GM12878 (cell line): ENCODE measurements around the gene ASPG. TPM values are rescaled to one million over a fixed set of nuclear protein-coding genes. Genes with fewer than 3 reads are reported as not detected.

Experiments
- ATAC-seq: fragments of 200-7000 bp; cut with Tn5 transposase; 3 replicates; pipeline ENCODE4 v1.9.1; 2020; ENCODE audit warnings: mild to moderate bottlenecking, moderate library complexity
- BruUV-seq: library from RNA; stranded (reverse); fragments of 400-500 nt; replicated peaks from 2 replicates; lab custom pipeline; 2021; lab: Mats Ljungman, UMichigan
- CTCF ChIA-PET: fragments of 300-600 bp; sonication (Branson Sonifier 250); formaldehyde crosslinking; extraction: SDS; loops from one replicate; lab custom pipeline; 2021; ENCODE audit warnings: inconsistent platforms; lab: Yijun Ruan, JAX
- POLR2A ChIA-PET: fragments of 350-600 bp; formaldehyde crosslinking; extraction: SDS; loops from one replicate; lab custom pipeline; 2021; ENCODE audit warnings: inconsistent platforms; lab: Charles Lee
- RAD21 ChIA-PET: fragments of 300-600 bp; sonication (Branson Sonifier 250); formaldehyde crosslinking; loops from one replicate; lab custom pipeline; 2023; ENCODE audit warnings: antibody characterized with exemption; ENCODE audit not compliant: unreplicated experiment; lab: Charles Lee
- SMC1A ChIA-PET: fragments of 300-600 bp; sonication (Branson Sonifier 250); formaldehyde crosslinking; loops from one replicate; lab custom pipeline; 2023; ENCODE audit not compliant: unreplicated experiment, uncharacterized antibody; lab: Charles Lee
- DNase-seq: peaks from one replicate; pipeline ENCODE4 v3.0.0-alpha.2; 2011; ENCODE audit warnings: low read depth, low spot score
- FAIRE-seq: peaks from 3 replicates; lab custom pipeline; 2011; peaks lifted over from hg19 to GRCh38; lab: Jason Lieb, UNC
- H2AFZ ChIP-seq: 2 replicates; pipeline ENCODE4 v1.6.0; 2011; ENCODE audit warnings: low read depth, low read length, control low read depth; ENCODE audit not compliant: control insufficient read depth
- H3K27ac ChIP-seq: 2 replicates; pipeline ENCODE4 v1.5.1; 2011; ENCODE audit warnings: control low read depth; ENCODE audit not compliant: control insufficient read depth, insufficient read depth
- H3K27me3 ChIP-seq, 2 experiments: replicated peaks in 1 of 2; 2 replicates each; pipeline versions ENCODE4 v1.6.0 to v1.6.1; 2011; ENCODE audit warnings: low read length in 1 of 2; ENCODE audit not compliant: control insufficient read depth in 2 of 2, insufficient read depth in 2 of 2
- H3K36me3 ChIP-seq, 2 experiments: 2 replicates each; pipeline ENCODE4 v1.5.1; 2011; ENCODE audit warnings: low read length in 1 of 2; ENCODE audit not compliant: control insufficient read depth in 2 of 2, insufficient read depth in 2 of 2
- H3K4me1 ChIP-seq: 2 replicates; pipeline ENCODE4 v1.6.1; 2011; ENCODE audit warnings: mild to moderate bottlenecking, low read length, moderate library complexity, mixed read lengths; ENCODE audit not compliant: control insufficient read depth, insufficient read depth
- H3K4me2 ChIP-seq: 2 replicates; pipeline ENCODE4 v1.6.0; 2011; ENCODE audit warnings: control low read depth; ENCODE audit not compliant: control insufficient read depth, insufficient read depth
- H3K4me3 ChIP-seq: fragments of 200-600 bp; sonication (generic); 2 replicates; pipeline ENCODE4 v1.5.1; 2016
- H3K79me2 ChIP-seq: 2 replicates; pipeline ENCODE4 v1.6.0; 2011; ENCODE audit warnings: low read length; ENCODE audit not compliant: control insufficient read depth, insufficient read depth
- H3K9ac ChIP-seq: 2 replicates; pipeline ENCODE4 v1.8.0; 2011; ENCODE audit warnings: low read length, control low read depth, mixed read lengths; ENCODE audit not compliant: control insufficient read depth, insufficient read depth
- H3K9me3 ChIP-seq: replicated peaks from 3 replicates; pipeline ENCODE4 v1.5.1; 2011; ENCODE audit warnings: mild to moderate bottlenecking, low read length; ENCODE audit not compliant: control insufficient read depth, insufficient read depth
- H4K20me1 ChIP-seq: 2 replicates; pipeline ENCODE4 v1.6.0; 2011; ENCODE audit not compliant: control insufficient read depth, insufficient read depth
- BCL11A ChIP-seq: IDR thresholded peaks from 2 replicates; pipeline ENCODE4 v1.6.1; 2011; ENCODE audit warnings: low read depth, low read length
- BCL3 ChIP-seq: IDR thresholded peaks from 2 replicates; pipeline ENCODE4 v1.6.1; 2011; ENCODE audit warnings: borderline replicate concordance, low read depth, mild to moderate bottlenecking, moderate library complexity, low read length; ENCODE audit not compliant: insufficient read depth, poor library complexity, severe bottlenecking
- CHD4 ChIP-seq: fragments of 200-600 bp; sonication (generic); IDR thresholded peaks from 2 replicates; pipeline ENCODE4 v1.6.1; 2016; ENCODE audit warnings: mild to moderate bottlenecking
- ELK1 ChIP-seq: IDR thresholded peaks from 2 replicates; pipeline ENCODE4 v1.6.1; 2012; ENCODE audit warnings: low read depth, low read length, improper control_type of control experiment
- FOXM1 ChIP-seq: IDR thresholded peaks from 2 replicates; pipeline ENCODE4 v1.6.1; 2012; ENCODE audit warnings: low read depth, mild to moderate bottlenecking, inconsistent platforms, low read length, moderate library complexity
- MYC ChIP-seq: IDR thresholded peaks from 2 replicates; pipeline ENCODE4 v1.6.1; 2011; ENCODE audit warnings: mild to moderate bottlenecking, low read length, moderate library complexity, inconsistent platforms; ENCODE audit not compliant: insufficient read depth, insufficient replicate concordance, insufficient read length, severe bottlenecking
- NFYA ChIP-seq: IDR thresholded peaks from 2 replicates; pipeline ENCODE4 v1.6.1; 2011; ENCODE audit warnings: low read depth, mild to moderate bottlenecking, low read length, improper control_type of control experiment, borderline replicate concordance
- POU2F2 ChIP-seq: IDR thresholded peaks from 3 replicates; pipeline ENCODE4 v1.6.1; 2011; ENCODE audit warnings: low read depth, mild to moderate bottlenecking, low read length, borderline replicate concordance
- RAD51 ChIP-seq: fragments of 450-650 bp; IDR thresholded peaks from 2 replicates; pipeline ENCODE4 v1.6.1; 2016; ENCODE audit warnings: moderate library complexity, mild to moderate bottlenecking, inconsistent platforms
- REST ChIP-seq: IDR thresholded peaks from 2 replicates; pipeline ENCODE4 v1.6.1; 2012; ENCODE audit warnings: mild to moderate bottlenecking, low read depth, low read length
- TAF1 ChIP-seq: IDR thresholded peaks from 2 replicates; pipeline ENCODE4 v1.6.1; 2011; ENCODE audit warnings: mild to moderate bottlenecking, low read depth, low read length, borderline replicate concordance
- ZNF622 ChIP-seq: fragments of 450-650 bp; IDR thresholded peaks from 2 replicates; pipeline ENCODE4 v1.6.1; 2017; ENCODE audit warnings: mild to moderate bottlenecking, inconsistent platforms
- WGBS: methylation state at CpG from one replicate; pipeline ENCODE4 v1.1.6; 2016; ENCODE audit warnings: low lambda C conversion rate; ENCODE audit not compliant: insufficient replicate concordance, insufficient coverage; ENCODE audit errors: missing lambda C conversion rate; 5-methylcytosine and 5-hydroxymethylcytosine counted together
- in situ Hi-C: fragments of 300-500 bp; cut with MboI; formaldehyde crosslinking; loops from 9 replicates; pipeline ENCODE4 v1.14.3; 2018; ENCODE audit warnings: mixed read lengths
- intact Hi-C: fragments of 100-400 bp; cut with micrococcal nuclease; formaldehyde crosslinking; loops from one replicate; pipeline ENCODE4 v1.14.2; 2022; ENCODE audit not compliant: unreplicated experiment
- polyA plus RNA-seq, 11 experiments: library from polyadenylated mRNA; depleted of rRNA in 4 of 11; unstranded in 6 of 11; stranded (reverse) in 5 of 11; fragments of >200 nt; fragmentation: Nextera tagmentation in 4 of 11; fragmentation: Illumina TruSeq in 1 of 11; extraction: Ambion mirVana in 4 of 11; extraction: Trizol in 1 of 11; gene quantifications; 1 replicate in 1 of 11; 2 replicates in 10 of 11; pipeline versions ENCODE4 v1.2.1 to v1.2.3, GENCODE V29; 2011 to 2016; ENCODE audit warnings: inconsistent platforms in 2 of 11, missing spikeins in 2 of 11, low read depth in 1 of 11
- total RNA-seq, 4 experiments: library from RNA; depleted of rRNA in 3 of 4; stranded (reverse); fragments of >200 nt in 3 of 4; fragmentation: Illumina TruSeq in 1 of 4; extraction: Trizol in 1 of 4; gene quantifications; 2 replicates each; pipeline versions ENCODE4 v1.2.1 to v1.2.3, GENCODE V29; 2013 to 2021

The ASPG gene
- total and polyA plus RNA-seq, 10 of the 15 experiments (the other 5 are each of a cell fraction or from before 2014, with no cell fraction given), result not detected

DNA sequence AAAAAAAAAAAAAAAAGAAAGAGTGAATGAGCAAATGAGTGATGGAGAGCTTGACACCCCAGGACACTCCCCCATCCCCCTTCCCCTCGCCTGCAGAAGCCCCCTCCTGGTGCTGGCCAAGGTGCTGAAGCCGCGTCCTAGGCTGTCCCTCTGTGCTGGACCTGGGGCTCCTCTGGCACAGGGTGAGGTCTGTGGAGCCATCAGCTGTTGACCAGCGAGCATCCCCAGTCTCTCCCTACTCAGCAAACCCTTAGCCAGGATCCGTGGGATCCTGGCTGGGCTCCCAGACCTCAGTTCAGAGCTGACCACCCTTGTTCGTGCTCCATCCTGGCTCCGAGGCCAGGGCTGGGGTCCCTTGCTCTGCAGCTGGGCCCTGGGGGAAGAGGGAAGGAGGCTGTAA, 47.5 kb downstream of the ASPG start:
- Histone ChIP-seq H3K79me2 (no peaks in the 10 kb centered on the region), H3K27ac (no peak overlapping the region), H4K20me1 (no peaks in the 10 kb centered on the region), H3K4me2 (no peak overlapping the region), H3K4me3 (no peak overlapping the region), H3K4me1 (no peaks in the 10 kb centered on the region), H3K27me3 (peaks cover 10 to 15% of the 10 kb centered on the region in 2 experiments; a peak in 3 of 4 replicates), H3K9ac (no peak overlapping the region), H3K9me3 (no peaks in the 10 kb centered on the region; the same call in 1 of the 3 replicates), H3K36me3 (no peaks in the 10 kb centered on the region), H2AFZ (no peak overlapping the region)
- ChIA-PET CTCF (no interaction called here), POLR2A (interaction anchor here (0.6 kb wide), 1 partner anchor 557 kb away, joined by 8 read pairs; no protein-coding TSS in a partner anchor), RAD21 (no interaction called here), SMC1A (no interaction called here)
- ATAC-seq, result no peak
- DNase-seq, result no peak
- intact Hi-C loops (no loop called here), in situ Hi-C loops (no loop called here)
- 34% methylated on average over 7 of the region's 7 CpGs for WGBS
- FAIRE-seq, result no peak
- no TSS peak for BruUV-seq
- TF ChIP-seq REST (peak; percentile 54; the same call in 1 of the 2 replicates), TAF1 (no peak)

GRCh38 chr14:104133496-104133895, 48.0 kb downstream of the ASPG start:
- DNase-seq (no peak), FAIRE-seq (no peak), ATAC-seq (no peak)
- H2AFZ ChIP-seq, result no peak overlapping the region
- no peak overlapping the region for H3K4me3 ChIP-seq
- H3K36me3 ChIP-seq, result no peaks in the 10 kb centered on the region
- no peaks in the 10 kb centered on the region; the same call in 1 of the 3 replicates for H3K9me3 ChIP-seq
- no peaks in the 10 kb centered on the region for H3K4me1 ChIP-seq
- ChIA-PET SMC1A (no interaction called here), CTCF (no interaction called here), RAD21 (no interaction called here), POLR2A (interaction anchor here (0.6 kb wide), 1 partner anchor 558 kb away, joined by 8 read pairs; no protein-coding TSS in a partner anchor)
- in situ Hi-C loops (no loop called here), intact Hi-C loops (no loop called here)
- no peak overlapping the region for H3K27ac ChIP-seq
- no peaks in the 10 kb centered on the region for H4K20me1 ChIP-seq
- H3K27me3 ChIP-seq, result peaks cover 10 to 15% of the 10 kb centered on the region in 2 experiments; a peak in 3 of 4 replicates
- 38% methylated on average over 9 of the region's 9 CpGs for WGBS
- no peaks in the 10 kb centered on the region for H3K79me2 ChIP-seq
- no TSS peak for BruUV-seq
- H3K9ac ChIP-seq, result no peak overlapping the region
- H3K4me2 ChIP-seq, result no peak overlapping the region
- TF ChIP-seq NFYA (no peak), ELK1 (no peak), BCL3 (no peak), MYC (no peak), CHD4 (no peak), FOXM1 (no peak), BCL11A (no peak), POU2F2 (no peak), RAD51 (no peak), ZNF622 (no peak)
